ENCODE data around the gene DIAPH3. TPM values are rescaled to one million over a fixed set of nuclear protein-coding genes. Genes with fewer than 3 reads are reported as not detected.

DIAPH3 gene
- total RNA-seq, 1 donor from 2014 or later = 30.8 TPM

- Mint-ChIP-seq H3K4me3 (ENCODE audit: low read depth) (no peak overlapping the region), H3K36me3 (ENCODE audit: low read depth) (peaks cover 10% of the 10 kb centered on the region)
- intact Hi-C loops (cut with micrococcal nuclease) = no loop called here
These were observed 212.7 kb downstream of the DIAPH3 start for GRCh38 chr13:59951011-59951410.

DNA sequence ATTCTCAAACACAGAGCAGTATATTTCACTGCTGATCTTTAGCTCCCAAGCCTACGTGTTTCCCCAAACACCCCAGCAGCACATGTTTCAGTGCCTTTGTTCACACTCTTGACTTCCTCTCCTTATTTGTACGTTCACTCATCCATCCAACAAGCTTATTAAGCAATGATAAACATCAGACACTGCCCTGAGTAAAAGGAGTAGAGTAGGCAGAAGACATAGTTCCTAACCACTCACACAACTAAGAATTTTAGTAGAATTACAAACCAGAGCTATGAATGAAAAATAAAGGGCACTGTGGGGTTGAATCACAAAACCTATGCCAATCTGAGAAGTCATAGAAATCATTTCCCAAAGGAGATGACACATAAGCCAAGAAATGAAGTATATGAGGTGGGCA is 213.5 kb downstream of the DIAPH3 start:
- H3K4me3 Mint-ChIP-seq (ENCODE audit: low read depth) = no peak overlapping the region
- peaks cover 4% of the 10 kb centered on the region for H3K4me1 Mint-ChIP-seq (ENCODE audit: low read depth)
- H3K27ac Mint-ChIP-seq = no peak overlapping the region
- no peaks in the 10 kb centered on the region for H3K27me3 Mint-ChIP-seq (ENCODE audit: low read depth)
- no peak for DNase-seq (ENCODE audit: low spot score)
- intact Hi-C loops (cut with micrococcal nuclease) = no loop called here
- H3K36me3 Mint-ChIP-seq (ENCODE audit: low read depth) = peaks cover 3% of the 10 kb centered on the region
- no peaks in the 10 kb centered on the region for H3K9me3 Mint-ChIP-seq

More at GRCh38 chr13:59951011-59951410, 212.7 kb downstream of the DIAPH3 start:
- Mint-ChIP-seq H3K9me3 (peaks cover 5% of the 10 kb centered on the region), H3K4me1 (ENCODE audit: low read depth) (peaks cover 4% of the 10 kb centered on the region), H3K27ac (no peak overlapping the region), H3K27me3 (ENCODE audit: low read depth) (no peaks in the 10 kb centered on the region)
- DNase-seq (ENCODE audit: low spot score) = no peak

- Mint-ChIP-seq H3K27me3 (ENCODE audit: low read depth) (no peaks in the 10 kb centered on the region), H3K4me3 (ENCODE audit: low read depth) (no peak overlapping the region), H3K27ac (no peak overlapping the region), H3K9me3 (no peaks in the 10 kb centered on the region), H3K4me1 (ENCODE audit: low read depth) (peaks cover 4% of the 10 kb centered on the region), H3K36me3 (ENCODE audit: low read depth) (peaks cover 3% of the 10 kb centered on the region)
- intact Hi-C loops (cut with micrococcal nuclease) = no loop called here
- no peak for DNase-seq (ENCODE audit: low spot score)
These were observed 215.0 kb downstream of the DIAPH3 start for GRCh38 chr13:59948686-59949085.

DNA sequence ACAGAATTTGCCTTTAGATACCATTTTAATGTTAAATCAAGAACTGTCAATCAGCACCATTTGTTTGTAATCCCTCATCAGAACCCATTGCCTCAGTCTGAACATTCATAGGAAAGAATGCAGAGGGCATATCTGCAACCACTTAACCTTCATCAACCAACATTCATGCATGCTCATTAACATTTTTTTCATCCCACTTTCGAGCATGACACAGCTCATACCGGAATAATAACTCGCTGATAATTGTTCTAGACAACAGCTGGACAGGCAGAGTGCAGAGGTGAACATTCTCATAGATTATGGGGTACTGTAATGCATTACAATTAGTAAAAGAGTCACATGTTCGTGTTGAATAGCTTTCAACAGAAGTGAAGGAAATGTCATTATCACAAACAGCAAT is 216.8 kb downstream of the DIAPH3 start:
- intact Hi-C loops (cut with micrococcal nuclease) = no loop called here
- Mint-ChIP-seq H3K36me3 (ENCODE audit: low read depth) (peaks cover 3% of the 10 kb centered on the region), H3K27me3 (ENCODE audit: low read depth) (no peaks in the 10 kb centered on the region), H3K27ac (no peak overlapping the region), H3K4me1 (ENCODE audit: low read depth) (peaks cover 4% of the 10 kb centered on the region), H3K4me3 (ENCODE audit: low read depth) (no peak overlapping the region), H3K9me3 (no peaks in the 10 kb centered on the region)
- DNase-seq (ENCODE audit: low spot score) = no peak

DNA sequence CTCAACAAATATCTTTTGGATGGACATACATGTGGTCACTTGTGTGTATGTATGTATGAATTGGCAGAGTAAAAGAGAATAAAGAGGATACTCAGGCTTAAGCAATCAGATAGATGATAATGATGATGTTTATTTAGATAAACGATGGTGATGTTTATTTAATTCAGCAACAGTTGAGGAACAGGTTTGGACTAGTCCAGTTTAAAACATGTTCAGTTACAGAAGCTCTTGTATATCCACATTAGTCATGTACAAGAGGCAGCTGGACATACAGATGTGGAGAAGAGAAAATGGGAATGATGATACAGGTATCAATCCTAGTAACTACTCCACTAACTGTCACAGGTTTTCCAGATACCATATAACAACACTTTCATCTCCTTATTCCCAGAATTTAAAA is 232.1 kb downstream of the DIAPH3 start:
- peaks cover 26% of the 10 kb centered on the region for H3K36me3 Mint-ChIP-seq (ENCODE audit: low read depth)
- no peaks in the 10 kb centered on the region for H3K27me3 Mint-ChIP-seq (ENCODE audit: low read depth)
- no peak overlapping the region for H3K4me3 Mint-ChIP-seq (ENCODE audit: low read depth)
- peaks cover 18% of the 10 kb centered on the region for H3K9me3 Mint-ChIP-seq
- no peak for DNase-seq (ENCODE audit: low spot score)
- intact Hi-C loops (cut with micrococcal nuclease) = no loop called here
- H3K4me1 Mint-ChIP-seq (ENCODE audit: low read depth) = no peaks in the 10 kb centered on the region
- H3K27ac Mint-ChIP-seq = no peak overlapping the region

GRCh38 chr13:59924256-59924655 is 239.5 kb downstream of the DIAPH3 start:
- intact Hi-C loops (cut with micrococcal nuclease) = no loop called here
- peaks cover 18% of the 10 kb centered on the region for H3K9me3 Mint-ChIP-seq
- H3K4me3 Mint-ChIP-seq (ENCODE audit: low read depth) = no peak overlapping the region
- peaks cover 26% of the 10 kb centered on the region for H3K36me3 Mint-ChIP-seq (ENCODE audit: low read depth)
- no peaks in the 10 kb centered on the region for H3K27me3 Mint-ChIP-seq (ENCODE audit: low read depth)
- H3K27ac Mint-ChIP-seq = no peak overlapping the region
- H3K4me1 Mint-ChIP-seq (ENCODE audit: low read depth) = peaks cover 2% of the 10 kb centered on the region
- no peak for DNase-seq (ENCODE audit: low spot score)

GRCh38 chr13:59915252-59915651 is 248.5 kb downstream of the DIAPH3 start:
- no peak for DNase-seq (ENCODE audit: low spot score)
- Mint-ChIP-seq H3K4me1 (ENCODE audit: low read depth) (no peaks in the 10 kb centered on the region), H3K4me3 (ENCODE audit: low read depth) (no peak overlapping the region), H3K27ac (no peak overlapping the region), H3K9me3 (no peaks in the 10 kb centered on the region), H3K27me3 (ENCODE audit: low read depth) (no peaks in the 10 kb centered on the region), H3K36me3 (ENCODE audit: low read depth) (peaks cover 10% of the 10 kb centered on the region)
- intact Hi-C loops (cut with micrococcal nuclease) = no loop called here

DNA sequence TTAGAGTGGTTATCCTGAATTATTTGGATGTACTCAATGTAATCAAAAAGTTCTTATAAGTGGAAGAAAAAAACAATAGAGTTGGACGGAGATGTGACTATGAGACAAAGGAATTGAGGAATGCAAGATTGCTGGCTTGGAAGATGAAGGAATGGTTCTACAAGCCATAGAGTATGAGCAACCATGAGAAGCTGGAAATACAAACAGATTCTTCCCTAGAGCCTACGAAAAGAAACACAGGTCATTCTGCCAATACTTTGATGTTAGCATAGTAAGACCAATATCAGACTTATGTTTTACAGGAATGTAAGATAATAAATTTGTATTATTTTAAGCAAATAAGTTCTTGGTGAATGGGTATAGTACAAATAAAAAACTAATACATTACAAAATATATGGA is 249.2 kb downstream of the DIAPH3 start:
- intact Hi-C loops (cut with micrococcal nuclease) = no loop called here
- Mint-ChIP-seq H3K36me3 (ENCODE audit: low read depth) (peaks cover 13% of the 10 kb centered on the region), H3K27ac (no peak overlapping the region), H3K4me3 (ENCODE audit: low read depth) (no peak overlapping the region), H3K9me3 (no peaks in the 10 kb centered on the region), H3K4me1 (ENCODE audit: low read depth) (no peaks in the 10 kb centered on the region), H3K27me3 (ENCODE audit: low read depth) (no peaks in the 10 kb centered on the region)
- DNase-seq (ENCODE audit: low spot score) = no peak

DNA sequence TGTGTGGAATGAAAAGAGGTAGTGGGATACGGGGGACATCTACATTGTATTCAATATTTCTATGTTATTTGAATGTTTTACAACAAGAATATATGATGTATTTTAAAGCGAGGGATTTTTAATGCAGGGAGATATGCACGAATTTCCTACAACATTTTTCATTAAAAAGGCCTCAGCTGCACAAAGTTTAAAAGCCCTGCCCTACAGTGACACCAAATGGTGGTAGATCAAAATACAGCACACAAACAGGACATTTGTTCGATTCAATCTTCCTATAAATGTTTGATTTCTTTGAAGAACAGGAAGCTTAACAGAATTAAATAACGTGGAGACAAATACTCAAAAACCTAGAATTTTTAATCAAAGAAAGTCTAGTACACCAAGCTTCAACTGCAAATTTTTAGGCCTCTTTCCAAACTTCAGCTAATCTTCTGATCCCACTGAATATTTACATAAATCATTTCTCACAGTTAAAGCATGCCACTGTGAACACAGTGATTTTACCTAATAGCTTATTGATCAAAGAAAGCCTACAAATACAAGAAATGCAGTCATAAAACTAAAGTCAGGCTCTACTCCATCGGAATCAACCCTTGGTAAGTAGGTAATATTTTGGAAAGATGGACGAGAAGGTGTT is 257.2 kb downstream of the DIAPH3 start:
- H3K4me3 Mint-ChIP-seq (ENCODE audit: low read depth) = no peak overlapping the region
- intact Hi-C loops (cut with micrococcal nuclease) = loop anchor here (5.0 kb wide), 2 partner anchors 224 to 514 kb away; no protein-coding TSS in a partner anchor

GRCh38 chr13:59901191-59901590 is 262.5 kb downstream of the DIAPH3 start:
- intact Hi-C loops (cut with micrococcal nuclease) = no loop called here
- H3K36me3 Mint-ChIP-seq (ENCODE audit: low read depth) = peaks cover 7% of the 10 kb centered on the region
- H3K27ac Mint-ChIP-seq = no peak overlapping the region
- DNase-seq (ENCODE audit: low spot score) = no peak
- no peaks in the 10 kb centered on the region for H3K27me3 Mint-ChIP-seq (ENCODE audit: low read depth)
- H3K4me3 Mint-ChIP-seq (ENCODE audit: low read depth) = no peak overlapping the region
- peaks cover 13% of the 10 kb centered on the region for H3K4me1 Mint-ChIP-seq (ENCODE audit: low read depth)
- H3K9me3 Mint-ChIP-seq = no peaks in the 10 kb centered on the region

More for the DNA sequence above, 257.2 kb downstream of the DIAPH3 start:
- Mint-ChIP-seq H3K36me3 (ENCODE audit: low read depth) (peaks cover 10% of the 10 kb centered on the region), H3K9me3 (no peaks in the 10 kb centered on the region), H3K27me3 (ENCODE audit: low read depth) (no peaks in the 10 kb centered on the region), H3K4me1 (ENCODE audit: low read depth) (peaks cover 3% of the 10 kb centered on the region), H3K27ac (no peak overlapping the region)
- no peak for DNase-seq (ENCODE audit: low spot score)

GRCh38 chr13:59898066-59898465 is 265.7 kb downstream of the DIAPH3 start:
- H3K4me1 Mint-ChIP-seq (ENCODE audit: low read depth) = peaks cover 13% of the 10 kb centered on the region
- intact Hi-C loops (cut with micrococcal nuclease) = no loop called here
- H3K36me3 Mint-ChIP-seq (ENCODE audit: low read depth) = peaks cover 3% of the 10 kb centered on the region
- no peak overlapping the region for H3K27ac Mint-ChIP-seq
- DNase-seq (ENCODE audit: low spot score) = no peak
- no peak overlapping the region for H3K4me3 Mint-ChIP-seq (ENCODE audit: low read depth)
- H3K9me3 Mint-ChIP-seq = no peaks in the 10 kb centered on the region
- no peaks in the 10 kb centered on the region for H3K27me3 Mint-ChIP-seq (ENCODE audit: low read depth)

DNA sequence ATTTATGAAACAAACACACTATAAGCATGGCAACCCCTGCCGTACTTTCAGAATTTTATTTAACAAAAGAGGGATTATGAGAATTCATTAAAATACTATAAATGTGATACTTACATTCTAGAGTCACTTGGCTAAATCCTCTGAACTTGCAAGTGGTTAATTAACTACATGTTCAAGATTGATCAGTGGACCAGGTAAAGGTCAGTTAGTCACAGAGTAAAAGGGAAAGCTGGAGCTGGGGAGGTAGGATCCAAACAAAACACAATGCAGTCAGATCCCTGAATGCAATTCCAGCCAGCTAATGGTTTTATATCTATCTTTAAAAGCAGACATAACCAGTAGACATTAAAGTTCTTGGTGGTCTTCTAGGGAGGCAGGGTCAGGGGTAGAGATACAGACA is 270.5 kb downstream of the DIAPH3 start:
- no peaks in the 10 kb centered on the region for H3K9me3 Mint-ChIP-seq
- no peak overlapping the region for H3K4me3 Mint-ChIP-seq (ENCODE audit: low read depth)
- DNase-seq (ENCODE audit: low spot score) = no peak
- peaks cover 4% of the 10 kb centered on the region for H3K36me3 Mint-ChIP-seq (ENCODE audit: low read depth)
- peaks cover 2% of the 10 kb centered on the region for H3K4me1 Mint-ChIP-seq (ENCODE audit: low read depth)
- H3K27me3 Mint-ChIP-seq (ENCODE audit: low read depth) = no peaks in the 10 kb centered on the region
- intact Hi-C loops (cut with micrococcal nuclease) = no loop called here
- no peak overlapping the region for H3K27ac Mint-ChIP-seq

- DNase-seq (ENCODE audit: low spot score) = no peak
- no peak overlapping the region for H3K4me3 Mint-ChIP-seq (ENCODE audit: low read depth)
- H3K27me3 Mint-ChIP-seq (ENCODE audit: low read depth) = no peaks in the 10 kb centered on the region
- no peak overlapping the region for H3K27ac Mint-ChIP-seq
- H3K4me1 Mint-ChIP-seq (ENCODE audit: low read depth) = no peaks in the 10 kb centered on the region
- no peaks in the 10 kb centered on the region for H3K9me3 Mint-ChIP-seq
- intact Hi-C loops (cut with micrococcal nuclease) = no loop called here
- peaks cover 4% of the 10 kb centered on the region for H3K36me3 Mint-ChIP-seq (ENCODE audit: low read depth)
These were observed 272.7 kb downstream of the DIAPH3 start for GRCh38 chr13:59891053-59891452.

- H3K27ac Mint-ChIP-seq = no peak overlapping the region
- H3K9me3 Mint-ChIP-seq = no peaks in the 10 kb centered on the region
- H3K36me3 Mint-ChIP-seq (ENCODE audit: low read depth) = peaks cover 4% of the 10 kb centered on the region
- H3K4me3 Mint-ChIP-seq (ENCODE audit: low read depth) = no peak overlapping the region
- H3K27me3 Mint-ChIP-seq (ENCODE audit: low read depth) = no peaks in the 10 kb centered on the region
- DNase-seq (ENCODE audit: low spot score) = no peak
- intact Hi-C loops (cut with micrococcal nuclease) = no loop called here
- no peaks in the 10 kb centered on the region for H3K4me1 Mint-ChIP-seq (ENCODE audit: low read depth)
These were observed 273.7 kb downstream of the DIAPH3 start for GRCh38 chr13:59890054-59890453.

Data from activated T-helper 2 cell treated with anti-CD3 and anti-CD28 coated beads, Interferon-gamma antibody, Interleukin-2, Interleukin-4, amounts not matched to agents 10 μg/mL and 5 μg/mL and 100 μg/mL, durations not matched to agents 14 hours and 24 hours and 36 hours (primary cell).